Measurements from ENCODE around the gene PPP2R5D.

PPP2R5D gene

DNA sequence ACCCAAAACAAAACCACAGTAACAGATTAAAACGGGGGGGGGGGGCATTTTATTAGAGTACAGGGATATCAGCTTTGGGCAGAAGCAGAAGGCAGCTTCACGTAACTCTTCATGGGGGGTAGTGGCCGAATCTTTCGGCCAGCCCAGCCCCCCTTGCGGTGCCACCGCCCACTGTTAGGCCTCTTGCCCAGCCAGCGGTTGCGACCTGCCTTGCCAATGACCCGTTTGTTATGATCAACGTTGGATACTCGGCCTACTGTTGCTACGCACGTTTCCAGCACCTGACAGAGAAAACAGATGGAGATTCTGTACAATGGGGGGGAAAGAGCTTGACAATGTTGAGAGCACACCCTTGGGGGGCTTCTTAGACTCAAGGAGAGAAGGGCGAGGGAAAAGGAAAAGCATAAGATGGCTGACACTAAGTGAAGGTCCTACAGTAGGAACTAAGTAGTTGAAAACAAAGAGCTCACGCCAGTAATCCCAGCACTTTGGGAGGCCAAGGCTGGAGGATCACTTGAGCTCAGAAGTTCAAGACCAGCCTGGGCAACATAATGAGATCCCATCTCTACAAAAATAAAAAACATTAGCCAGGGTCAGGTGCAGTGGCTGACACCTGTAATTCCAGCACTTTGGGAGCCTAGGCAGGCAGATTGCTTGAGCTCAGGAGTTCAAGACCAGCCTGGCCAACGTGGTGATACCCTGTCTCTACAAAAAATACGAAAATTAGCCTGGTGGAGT, 70.0 kb downstream of the PPP2R5D start:
- H3K27ac ChIP-seq: peak overlapping the region; percentile 94
- TF ChIP-seq, protein P1, sequence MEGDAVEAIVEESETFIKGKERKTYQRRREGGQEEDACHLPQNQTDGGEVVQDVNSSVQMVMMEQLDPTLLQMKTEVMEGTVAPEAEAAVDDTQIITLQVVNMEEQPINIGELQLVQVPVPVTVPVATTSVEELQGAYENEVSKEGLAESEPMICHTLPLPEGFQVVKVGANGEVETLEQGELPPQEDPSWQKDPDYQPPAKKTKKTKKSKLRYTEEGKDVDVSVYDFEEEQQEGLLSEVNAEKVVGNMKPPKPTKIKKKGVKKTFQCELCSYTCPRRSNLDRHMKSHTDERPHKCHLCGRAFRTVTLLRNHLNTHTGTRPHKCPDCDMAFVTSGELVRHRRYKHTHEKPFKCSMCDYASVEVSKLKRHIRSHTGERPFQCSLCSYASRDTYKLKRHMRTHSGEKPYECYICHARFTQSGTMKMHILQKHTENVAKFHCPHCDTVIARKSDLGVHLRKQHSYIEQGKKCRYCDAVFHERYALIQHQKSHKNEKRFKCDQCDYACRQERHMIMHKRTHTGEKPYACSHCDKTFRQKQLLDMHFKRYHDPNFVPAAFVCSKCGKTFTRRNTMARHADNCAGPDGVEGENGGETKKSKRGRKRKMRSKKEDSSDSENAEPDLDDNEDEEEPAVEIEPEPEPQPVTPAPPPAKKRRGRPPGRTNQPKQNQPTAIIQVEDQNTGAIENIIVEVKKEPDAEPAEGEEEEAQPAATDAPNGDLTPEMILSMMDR (conservative IDR thresholded peaks at IDR 0.05): no peak

DNA sequence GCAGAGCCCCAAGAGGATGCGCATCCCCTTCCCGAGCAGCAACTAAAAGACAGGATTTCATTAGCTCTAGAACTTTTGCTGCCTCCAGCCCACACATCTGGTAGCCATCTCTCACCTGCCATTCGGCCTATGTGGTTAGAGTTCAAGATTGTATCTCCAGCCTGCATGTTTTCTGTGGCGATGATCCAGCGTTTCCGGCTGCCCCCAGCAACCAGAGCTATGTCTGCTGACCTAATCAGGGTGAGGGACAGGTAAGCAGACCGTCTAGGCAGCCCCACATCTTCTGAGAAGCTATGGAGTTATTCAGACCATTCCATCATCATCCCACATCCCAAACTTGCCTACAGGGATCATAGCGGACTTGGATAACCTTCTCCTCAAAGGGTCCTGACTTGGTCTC, 71.6 kb downstream of the PPP2R5D start:
- TF ChIP-seq, protein P1 (conservative IDR thresholded peaks at IDR 0.05): no peak
- no peak overlapping the region for H3K27ac ChIP-seq

DNA sequence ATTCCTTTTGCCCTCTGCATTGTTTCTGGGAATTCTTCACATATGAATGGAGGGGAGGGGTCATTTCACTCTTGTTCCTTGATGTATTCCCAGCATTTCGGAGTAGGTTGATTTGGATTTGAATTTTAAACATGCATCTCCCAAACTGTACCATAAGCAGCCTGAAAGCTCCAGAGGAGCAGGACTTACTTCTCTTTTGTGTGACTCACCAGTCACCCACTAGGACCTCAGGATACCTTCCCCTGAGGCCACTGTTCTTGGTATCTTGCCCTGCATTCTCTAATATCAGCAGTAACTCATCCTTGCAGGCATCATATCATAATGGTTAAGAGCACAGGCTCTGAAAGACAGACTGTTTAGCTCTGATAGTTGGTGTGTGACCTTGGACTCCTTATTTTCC, 74.2 kb downstream of the PPP2R5D start:
- TF ChIP-seq, protein P1 (conservative IDR thresholded peaks at IDR 0.05): no peak
- peak overlapping the region; percentile 85 for H3K27ac ChIP-seq

DNA sequence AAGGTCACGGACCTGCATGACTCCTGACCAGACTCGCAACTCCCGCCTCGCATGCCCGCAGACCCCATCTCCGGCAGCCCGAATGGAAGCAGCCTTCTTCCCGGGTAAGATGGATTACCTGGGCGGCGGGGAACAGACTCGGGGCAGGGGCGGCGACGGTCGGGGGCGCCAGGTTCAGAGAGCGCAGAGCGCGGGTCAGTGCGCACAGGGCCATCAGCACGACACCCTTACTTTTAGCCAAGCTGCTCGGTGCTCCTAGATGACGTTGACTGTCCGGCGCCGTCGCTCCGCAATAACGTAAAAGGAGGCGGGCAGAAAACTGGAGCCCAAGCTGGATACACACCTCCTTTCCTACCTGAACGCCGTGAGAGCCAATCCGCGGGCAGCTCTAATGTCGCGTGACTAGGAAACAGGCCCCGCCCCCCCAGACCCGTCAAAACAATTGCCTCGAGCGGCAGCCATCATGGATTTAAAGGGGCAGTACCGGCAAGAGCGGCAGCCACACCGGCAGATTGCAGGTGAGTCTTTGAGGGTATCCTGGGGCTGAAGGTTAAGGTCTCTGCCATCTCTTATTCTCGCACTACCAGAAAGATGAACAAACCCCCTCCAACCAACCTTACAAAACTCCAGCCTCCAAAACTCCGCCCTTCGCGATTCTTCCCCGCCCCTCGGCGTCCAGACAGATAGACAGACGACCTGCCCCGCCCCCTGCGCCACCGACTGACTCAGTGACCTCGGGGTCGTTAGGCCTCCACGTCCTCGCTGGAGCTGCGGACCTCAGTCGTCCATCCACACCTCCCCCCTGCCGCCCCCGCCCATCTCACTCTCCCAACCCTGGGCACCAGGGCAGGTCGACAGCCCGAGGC, 75.0 kb downstream of the PPP2R5D start, which contains the start of the genes KLC4 and MRPL2:
KLC4 (plus strand) TSS at position 464 of the 866 bp plus-strand sequence. CDS start 1,705 bp downstream, outside the sequence.
MRPL2 (minus strand) TSS at position 267 of the 866 bp plus-strand sequence; CDS start at position 214, 53 bp downstream.
- peak within 1 kb of the TSS; percentile 85 for H3K27ac ChIP-seq
- TF ChIP-seq, protein P1 (conservative IDR thresholded peaks at IDR 0.05): no peak

DNA sequence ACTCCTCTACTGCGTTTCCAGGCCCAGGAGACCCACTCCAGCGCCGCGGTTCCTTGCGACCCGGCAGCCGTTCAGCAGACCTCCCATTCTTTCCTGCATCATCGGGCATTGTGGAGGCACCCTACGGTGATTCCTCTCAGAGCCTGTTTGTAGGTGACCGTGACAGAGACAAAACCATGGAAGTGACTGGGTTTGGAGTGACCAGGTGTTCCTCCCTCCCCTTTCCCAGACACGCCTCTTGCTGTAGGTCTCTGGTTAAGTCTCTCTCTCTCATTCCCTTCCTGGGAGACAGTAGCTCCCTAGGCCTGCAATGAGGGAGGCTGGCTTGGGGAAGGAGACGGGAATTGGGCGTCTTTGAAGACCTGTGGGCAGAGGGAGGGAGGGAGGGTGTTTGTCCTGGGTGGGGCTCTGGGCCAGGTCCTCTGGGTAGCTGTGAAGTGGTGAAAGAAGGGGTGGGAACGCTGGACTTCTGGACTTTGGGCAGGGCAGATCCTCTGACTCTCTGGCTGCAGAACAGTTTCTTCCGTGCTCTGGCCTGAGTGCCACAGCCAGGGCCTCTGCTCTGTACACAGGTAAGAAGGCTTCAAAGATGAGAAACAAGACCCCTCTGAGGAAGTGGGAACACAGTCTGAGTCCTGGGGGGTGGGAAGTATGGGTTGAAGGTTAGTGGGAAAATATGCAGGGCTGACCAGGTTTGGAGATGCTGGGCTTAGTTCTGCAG, 75.8 kb downstream of the PPP2R5D start:
- H3K27ac ChIP-seq: peak overlapping the region; percentile 85
- TF ChIP-seq, protein P1 (conservative IDR thresholded peaks at IDR 0.05): no peak

DNA sequence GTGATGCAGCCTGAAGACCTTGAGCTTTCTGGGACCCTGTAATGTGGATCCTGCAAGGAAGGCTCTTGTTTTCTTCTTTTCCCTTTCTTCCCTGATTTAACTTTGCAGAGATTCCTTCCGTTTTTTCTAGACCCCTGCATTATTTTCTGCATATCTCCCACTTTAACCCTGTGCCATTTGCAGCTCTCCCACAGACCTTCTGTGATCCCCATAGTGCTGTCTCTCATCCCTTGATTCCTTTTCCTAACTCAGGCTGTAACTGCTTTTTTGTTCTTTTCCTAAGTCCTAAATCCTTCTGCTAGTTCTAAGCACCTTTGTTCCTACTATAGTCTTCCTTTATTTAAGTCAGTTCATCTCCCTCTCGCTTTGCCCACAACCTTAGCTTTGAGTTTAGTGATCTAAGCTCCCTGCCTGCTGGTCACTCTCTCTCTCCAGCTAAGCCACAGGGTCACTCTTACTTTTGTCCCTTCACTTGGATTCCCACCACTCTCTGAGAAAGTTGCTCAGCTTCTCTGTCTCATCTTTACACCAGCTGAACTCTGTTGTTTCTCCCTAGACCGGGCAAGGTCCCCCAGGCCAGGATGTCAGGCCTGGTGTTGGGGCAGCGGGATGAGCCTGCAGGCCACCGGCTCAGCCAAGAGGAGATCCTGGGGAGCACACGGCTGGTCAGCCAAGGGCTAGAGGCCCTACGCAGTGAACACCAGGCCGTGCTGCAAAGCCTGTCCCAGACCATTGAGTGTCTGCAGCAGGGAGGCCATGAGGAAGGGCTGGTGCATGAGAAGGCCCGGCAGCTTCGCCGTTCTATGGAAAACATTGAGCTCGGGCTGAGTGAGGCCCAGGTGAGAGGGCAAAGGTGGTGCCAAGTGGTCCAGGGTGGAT, 76.6 kb downstream of the PPP2R5D start:
- H3K27ac ChIP-seq: peak overlapping the region; percentile 85
- TF ChIP-seq, protein P1 (conservative IDR thresholded peaks at IDR 0.05): no peak
